ENCODE measurements around the gene RPL9. TPM values are rescaled to one million over a fixed set of nuclear protein-coding genes. Genes with fewer than 3 reads are reported as not detected.

The RPL9 gene
- total RNA-seq, 3 donors from 2014 or later, result 3,854 to 5,890 (median 5,583) TPM

DNA sequence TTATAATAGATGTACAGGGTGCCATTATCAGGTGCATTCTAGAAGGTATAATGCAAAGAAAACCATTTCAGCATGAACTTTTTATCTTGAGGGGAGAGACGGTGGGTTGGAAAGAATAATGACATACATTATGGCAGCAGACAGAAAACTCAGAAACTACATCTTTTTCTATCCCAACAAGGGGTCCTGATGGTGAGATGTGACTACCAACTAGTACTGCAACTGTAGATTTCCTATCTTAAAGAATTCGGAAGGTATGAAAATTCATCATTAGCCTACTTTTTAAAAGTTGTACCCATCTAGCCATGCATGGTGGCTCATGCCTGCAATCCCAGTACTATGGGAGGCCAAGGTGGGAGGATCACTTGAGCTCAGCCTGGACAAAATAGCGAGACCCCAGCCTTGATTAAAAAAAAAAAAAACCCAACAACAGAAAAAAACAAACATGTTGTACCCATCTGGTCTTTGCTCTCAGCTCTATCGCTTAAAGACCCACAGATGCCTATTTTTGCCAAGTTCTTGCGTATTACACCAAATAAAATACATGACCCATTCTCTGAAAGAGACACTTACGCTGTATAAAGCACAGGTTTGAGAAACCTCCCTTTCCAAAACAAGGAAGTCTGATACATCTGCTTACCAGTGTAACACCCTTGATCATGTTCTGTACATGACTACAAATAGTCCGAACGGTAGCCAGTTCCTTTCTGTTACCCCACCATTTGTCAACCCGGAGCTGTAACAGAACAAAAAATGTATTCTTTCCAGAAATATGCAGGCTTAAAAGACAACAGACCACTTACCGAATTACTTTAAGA is 1.6 kb downstream of the RPL9 start:
- intact Hi-C loops (cut with DNase I; ENCODE audit: low total_unique reads), result no loop called here
- Histone ChIP-seq H3K4me1 (peaks cover 0 to 9% of the 10 kb centered on the region in 2 donors), H3K27me3 (no peaks in the 10 kb centered on the region), H3K27ac (peak overlapping the region; percentile 99), H3K9me3 (no peaks in the 10 kb centered on the region), H3K4me3 (peak overlapping the region; percentile 74 to 92 (median 77)), H3K36me3 (no peaks in the 10 kb centered on the region)
- no peak for DNase-seq (ENCODE audit: low spot score in 2 of 2)
- TF ChIP-seq POLR2A (IDR thresholded peaks at IDR 0.05) (no peak), POLR2AphosphoS5 (IDR thresholded peaks at IDR 0.05) (no peak)
- TF ChIP-seq, protein P1, sequence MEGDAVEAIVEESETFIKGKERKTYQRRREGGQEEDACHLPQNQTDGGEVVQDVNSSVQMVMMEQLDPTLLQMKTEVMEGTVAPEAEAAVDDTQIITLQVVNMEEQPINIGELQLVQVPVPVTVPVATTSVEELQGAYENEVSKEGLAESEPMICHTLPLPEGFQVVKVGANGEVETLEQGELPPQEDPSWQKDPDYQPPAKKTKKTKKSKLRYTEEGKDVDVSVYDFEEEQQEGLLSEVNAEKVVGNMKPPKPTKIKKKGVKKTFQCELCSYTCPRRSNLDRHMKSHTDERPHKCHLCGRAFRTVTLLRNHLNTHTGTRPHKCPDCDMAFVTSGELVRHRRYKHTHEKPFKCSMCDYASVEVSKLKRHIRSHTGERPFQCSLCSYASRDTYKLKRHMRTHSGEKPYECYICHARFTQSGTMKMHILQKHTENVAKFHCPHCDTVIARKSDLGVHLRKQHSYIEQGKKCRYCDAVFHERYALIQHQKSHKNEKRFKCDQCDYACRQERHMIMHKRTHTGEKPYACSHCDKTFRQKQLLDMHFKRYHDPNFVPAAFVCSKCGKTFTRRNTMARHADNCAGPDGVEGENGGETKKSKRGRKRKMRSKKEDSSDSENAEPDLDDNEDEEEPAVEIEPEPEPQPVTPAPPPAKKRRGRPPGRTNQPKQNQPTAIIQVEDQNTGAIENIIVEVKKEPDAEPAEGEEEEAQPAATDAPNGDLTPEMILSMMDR (IDR thresholded peaks at IDR 0.05), result no peak

- Histone ChIP-seq H3K4me3 (no peak overlapping the region), H3K36me3 (no peaks in the 10 kb centered on the region), H3K27ac (no peak overlapping the region), H3K4me1 (peaks cover 0 to 9% of the 10 kb centered on the region in 2 donors), H3K27me3 (no peaks in the 10 kb centered on the region), H3K9me3 (no peaks in the 10 kb centered on the region)
- intact Hi-C loops (cut with DNase I; ENCODE audit: low total_unique reads), result no loop called here
- DNase-seq (ENCODE audit: low spot score in 2 of 2), result no peak
- TF ChIP-seq, protein P1 (IDR thresholded peaks at IDR 0.05), result no peak
- no peak for TF ChIP-seq POLR2A (IDR thresholded peaks at IDR 0.05)
- no peak for TF ChIP-seq POLR2AphosphoS5 (IDR thresholded peaks at IDR 0.05)
Measured at GRCh38 chr4:39455486-39455885, 3.2 kb downstream of the RPL9 start.

DNA sequence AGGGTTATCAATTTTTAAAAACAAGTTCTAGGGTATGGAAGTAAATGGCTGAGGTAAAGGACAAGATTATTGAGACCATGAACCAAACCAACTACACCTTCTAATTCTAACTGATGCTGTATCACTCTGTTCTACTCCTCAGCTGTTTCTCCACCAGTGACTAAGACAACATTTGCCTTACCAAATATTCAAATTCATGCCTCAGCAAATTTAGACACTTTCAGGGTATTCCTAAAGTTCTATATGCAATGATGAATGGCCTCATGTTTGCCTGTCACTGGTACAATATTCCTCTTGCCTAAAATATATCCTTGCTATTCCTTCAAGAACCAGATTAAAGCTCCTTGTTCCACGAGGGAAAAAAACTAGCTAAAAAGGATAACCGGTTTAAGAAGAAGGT is 5.0 kb downstream of the RPL9 start:
- DNase-seq (ENCODE audit: low spot score in 2 of 2), result no peak
- intact Hi-C loops (cut with DNase I; ENCODE audit: low total_unique reads), result no loop called here
- Histone ChIP-seq H3K9me3 (no peaks in the 10 kb centered on the region), H3K4me1 (peaks cover 0 to 9% of the 10 kb centered on the region in 2 donors), H3K27me3 (no peaks in the 10 kb centered on the region), H3K36me3 (no peaks in the 10 kb centered on the region), H3K27ac (no peak overlapping the region), H3K4me3 (no peak overlapping the region)
- no peak for TF ChIP-seq POLR2A (IDR thresholded peaks at IDR 0.05)
- TF ChIP-seq, protein P1 (IDR thresholded peaks at IDR 0.05), result no peak
- no peak for TF ChIP-seq POLR2AphosphoS5 (IDR thresholded peaks at IDR 0.05)

GRCh38 chr4:39452860-39453587 is 5.7 kb downstream of the RPL9 start:
- no peak overlapping the region for H3K4me3 ChIP-seq
- no peak overlapping the region for H3K27ac ChIP-seq
- intact Hi-C loops (cut with DNase I; ENCODE audit: low total_unique reads), result no loop called here
- H3K27me3 ChIP-seq, result no peaks in the 10 kb centered on the region
- no peak for DNase-seq (ENCODE audit: low spot score in 2 of 2)
- H3K4me1 ChIP-seq, result peaks cover 0 to 9% of the 10 kb centered on the region in 2 donors
- TF ChIP-seq POLR2A (IDR thresholded peaks at IDR 0.05), result no peak
- no peak for TF ChIP-seq POLR2AphosphoS5 (IDR thresholded peaks at IDR 0.05)
- TF ChIP-seq, protein P1 (IDR thresholded peaks at IDR 0.05), result no peak
- H3K9me3 ChIP-seq, result no peaks in the 10 kb centered on the region
- no peaks in the 10 kb centered on the region for H3K36me3 ChIP-seq
